Gastroesophageal sphincter (tissue), 3 donors: Measurements from ENCODE around the gene CDC5L.

ENCODE experiments used
- CTCF ChIP-seq, 4 experiments: fragments of 200-600 bp in 2 of 4; fragments of 450-650 bp in 2 of 4; sonication (generic) in 1 of 4; IDR thresholded peaks; one replicate each; pipeline ENCODE4 v1.5.1; 2017 to 2019; ENCODE audit warnings: antibody characterized with exemption in 4 of 4, mild to moderate bottlenecking in 2 of 4, moderate library complexity in 2 of 4
- POLR2AphosphoS5 ChIP-seq: sonication (generic); formaldehyde crosslinking; IDR thresholded peaks from one replicate; pipeline ENCODE4 v1.6.1; 2017; ENCODE audit warnings: antibody characterized with exemption

DNA sequence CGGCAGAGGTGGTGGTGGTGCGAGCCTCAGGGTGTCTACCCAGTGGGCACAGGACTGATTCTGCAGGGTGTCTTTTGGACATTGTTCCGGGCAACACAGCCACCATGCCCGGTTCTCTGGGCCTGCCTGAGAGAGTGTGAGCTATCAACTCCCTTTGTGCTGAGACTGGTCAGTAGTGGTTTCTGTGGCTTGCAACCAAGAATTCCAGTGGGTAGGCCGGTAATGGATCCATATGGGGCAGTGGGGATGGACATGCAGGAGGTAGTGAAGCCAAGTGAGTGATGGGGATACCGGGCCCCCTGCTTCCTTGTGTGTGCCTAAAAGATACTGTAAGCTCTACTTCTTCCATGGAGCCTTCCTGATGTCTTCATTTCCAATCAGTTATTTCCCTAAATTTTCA, 71.0 kb downstream of the CDC5L start:
- no peak for TF ChIP-seq CTCF (IDR thresholded peaks at IDR 0.05)
- TF ChIP-seq POLR2AphosphoS5, result no peak
